GM12878 (cell line): ENCODE data around the gene RRN3. TPM values are rescaled to one million over a fixed set of nuclear protein-coding genes. Genes with fewer than 3 reads are reported as not detected.

Experiments used
- BACH1 ChIP-seq: fragments of 450-650 bp; IDR thresholded peaks from 2 replicates; pipeline ENCODE4 v1.6.1; 2017; ENCODE audit warnings: mild to moderate bottlenecking, borderline replicate concordance
- BHLHE40 ChIP-seq, 2 experiments: fragments of 450-650 bp in 1 of 2; IDR thresholded peaks; 2 replicates each; pipeline ENCODE4 v1.6.1; 2011 to 2017; ENCODE audit warnings: low read depth in 2 of 2, borderline replicate concordance in 1 of 2, improper control_type of control experiment in 1 of 2, low read length in 1 of 2, mild to moderate bottlenecking in 1 of 2
- CHD2 ChIP-seq: IDR thresholded peaks from 2 replicates; pipeline ENCODE4 v1.6.1; 2011; ENCODE audit warnings: low read depth, low read length, improper control_type of control experiment, borderline replicate concordance
- CREB1 ChIP-seq: IDR thresholded peaks from 2 replicates; pipeline ENCODE4 v1.6.1; 2012; ENCODE audit warnings: low read depth, mild to moderate bottlenecking, inconsistent platforms
- CREM ChIP-seq: IDR thresholded peaks from 2 replicates; pipeline ENCODE4 v1.6.1; 2014; ENCODE audit warnings: antibody characterized with exemption, low read depth
- EGR1 ChIP-seq, 2 experiments: IDR thresholded peaks; 1 replicate in 1 of 2; 2 replicates in 1 of 2; pipeline ENCODE4 v1.6.1; 2011 to 2012; ENCODE audit warnings: low read depth in 2 of 2, low read length in 2 of 2, borderline replicate concordance in 1 of 2, mild to moderate bottlenecking in 1 of 2, moderate library complexity in 1 of 2
- HCFC1 ChIP-seq: fragments of 150-350 bp; IDR thresholded peaks from 2 replicates; pipeline ENCODE4 v1.6.1; 2014; ENCODE audit warnings: low read length
- IRF4 ChIP-seq: IDR thresholded peaks from 2 replicates; pipeline ENCODE4 v1.6.1; 2011; ENCODE audit warnings: low read depth, low read length
- MLLT1 ChIP-seq: fragments of 450-650 bp; IDR thresholded peaks from 2 replicates; pipeline ENCODE4 v1.6.1; 2016; ENCODE audit warnings: mild to moderate bottlenecking
- NBN ChIP-seq: fragments of 450-650 bp; IDR thresholded peaks from 2 replicates; pipeline ENCODE4 v1.6.1; 2016
- PML ChIP-seq: IDR thresholded peaks from 2 replicates; pipeline ENCODE4 v1.6.1; 2012; ENCODE audit warnings: low read length, inconsistent platforms
- POLR2AphosphoS2 ChIP-seq: IDR thresholded peaks from 2 replicates; pipeline ENCODE4 v1.6.1; 2011; ENCODE audit warnings: low read depth, mild to moderate bottlenecking, low read length, improper control_type of control experiment, moderate library complexity
- POLR2AphosphoS5 ChIP-seq: IDR thresholded peaks from 2 replicates; pipeline ENCODE4 v1.6.1; 2011; ENCODE audit warnings: mild to moderate bottlenecking, low read length, inconsistent platforms
- SIN3A ChIP-seq: IDR thresholded peaks from 2 replicates; pipeline ENCODE4 v1.6.1; 2012; ENCODE audit warnings: low read depth, low read length, improper control_type of control experiment
- SMAD5 ChIP-seq: IDR thresholded peaks from 2 replicates; pipeline ENCODE4 v1.6.1; 2016; ENCODE audit warnings: antibody characterized with exemption, low read depth
- SP1 ChIP-seq: IDR thresholded peaks from one replicate; pipeline ENCODE4 v1.6.1; 2011; ENCODE audit warnings: low read depth, low read length
- ZBTB40 ChIP-seq: fragments of 450-650 bp; IDR thresholded peaks from 2 replicates; pipeline ENCODE4 v1.6.1; 2016; ENCODE audit warnings: mild to moderate bottlenecking, moderate library complexity, borderline replicate concordance
- ZNF207 ChIP-seq: fragments of 450-650 bp; IDR thresholded peaks from 2 replicates; pipeline ENCODE4 v1.6.1; 2014; ENCODE audit warnings: antibody characterized with exemption, mild to moderate bottlenecking, borderline replicate concordance
- ZNF687 ChIP-seq: fragments of 450-650 bp; IDR thresholded peaks from 2 replicates; pipeline ENCODE4 v1.6.1; 2017; ENCODE audit warnings: mild to moderate bottlenecking, moderate library complexity
- polyA plus RNA-seq, 11 experiments: library from polyadenylated mRNA; depleted of rRNA in 4 of 11; unstranded in 6 of 11; stranded (reverse) in 5 of 11; fragments of >200 nt; fragmentation: Nextera tagmentation in 4 of 11; fragmentation: Illumina TruSeq in 1 of 11; extraction: Ambion mirVana in 4 of 11; extraction: Trizol in 1 of 11; gene quantifications; 1 replicate in 1 of 11; 2 replicates in 10 of 11; pipeline versions ENCODE4 v1.2.1 to v1.2.3, GENCODE V29; 2011 to 2016; ENCODE audit warnings: inconsistent platforms in 2 of 11, missing spikeins in 2 of 11, low read depth in 1 of 11
- total RNA-seq, 4 experiments: library from RNA; depleted of rRNA in 3 of 4; stranded (reverse); fragments of >200 nt in 3 of 4; fragmentation: Illumina TruSeq in 1 of 4; extraction: Trizol in 1 of 4; gene quantifications; 2 replicates each; pipeline versions ENCODE4 v1.2.1 to v1.2.3, GENCODE V29; 2013 to 2021

The RRN3 gene
- total and polyA plus RNA-seq, 10 of the 15 experiments (the other 5 are each of a cell fraction or from before 2014, with no cell fraction given) = 21.9 to 55.5 (median 33.2) TPM

- TF ChIP-seq HCFC1 (peak; percentile 61), SIN3A (0 out of 2 replicates have a peak, but pooled peaks have one; percentile 33), ZBTB40 (peak; percentile 88), NBN (peak; percentile 65; the same call in 1 of the 2 replicates), ZNF687 (0 out of 2 replicates have a peak, but pooled peaks have one; percentile 19), POLR2AphosphoS5 (peak; percentile 94), PML (peak; percentile 91), CREM (peak; percentile 84), SP1 (peak; percentile 23), ZNF207 (0 out of 2 replicates have a peak, but pooled peaks have one; percentile 42), BHLHE40 (IDR thresholded peaks at IDR 0.05; ENCODE audit: borderline replicate concordance in 1 of 2, low read depth in 2 of 2, low read length in 1 of 2) (peak; percentile 86 to 99), MLLT1 (peak; percentile 60; the same call in 1 of the 2 replicates), SMAD5 (peak; percentile 89), IRF4 (0 out of 2 replicates have a peak, but pooled peaks have one; percentile 15), EGR1 (IDR thresholded peaks at IDR 0.05; ENCODE audit: borderline replicate concordance in 1 of 2, low read depth in 2 of 2, low read length in 2 of 2) (peak in 1 of 2 experiments; percentile 60; a peak in 1 of 3 replicates), BACH1 (peak; percentile 53; the same call in 1 of the 2 replicates), POLR2AphosphoS2 (peak; percentile 82), CREB1 (peak; percentile 73), CHD2 (peak; percentile 60; the same call in 1 of the 2 replicates)
- TF ChIP-seq, all 136 proteins: peak for 35; not testable (repeated sequence) for 101
Observed at GRCh38 chr16:15093955-15094827, at the start of gene RRN3 (continued).
